ENCODE data around the gene NLRX1.
"Not testable (repeated sequence)": the region's sequence is repeated elsewhere in the genome, so short reads cannot be mapped to it uniquely, and the experiment has no call there.

Gene NLRX1

DNA sequence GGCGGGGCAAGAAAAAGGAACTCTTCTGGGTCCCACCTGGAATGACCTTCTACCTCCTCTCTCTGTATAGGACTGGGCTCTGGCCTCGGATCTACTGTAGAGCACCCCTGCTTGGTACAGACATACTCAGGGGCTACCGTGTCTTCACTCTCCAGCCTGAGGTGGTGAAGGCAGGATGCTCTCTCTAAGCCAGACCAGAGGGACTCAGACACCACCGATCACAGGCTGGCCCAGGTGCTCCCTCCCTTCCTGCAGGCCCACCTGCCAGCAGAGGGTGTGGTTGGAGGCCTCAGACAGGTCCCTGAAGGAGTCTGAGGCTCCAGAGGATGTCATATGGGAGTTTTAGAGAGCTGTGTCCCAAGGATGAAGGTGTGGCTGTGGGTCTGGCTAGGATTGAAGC is 20.9 kb downstream of the NLRX1 start:
- no peaks in the 10 kb centered on the region for H3K9me2 ChIP-seq (replicated peaks; ENCODE audit: insufficient read depth, low read length)
- no peaks in the 10 kb centered on the region for H3F3A ChIP-seq (ENCODE audit: insufficient read depth, low read length)
- no peaks in the 10 kb centered on the region for H3K79me2 ChIP-seq (ENCODE audit: low read length)
- no peak overlapping the region for H3K9ac ChIP-seq (ENCODE audit: low read length)
- no peak for DNase-seq
- H3K4me3 ChIP-seq (ENCODE audit: low read length): no peak overlapping the region
- TF ChIP-seq, protein P1, sequence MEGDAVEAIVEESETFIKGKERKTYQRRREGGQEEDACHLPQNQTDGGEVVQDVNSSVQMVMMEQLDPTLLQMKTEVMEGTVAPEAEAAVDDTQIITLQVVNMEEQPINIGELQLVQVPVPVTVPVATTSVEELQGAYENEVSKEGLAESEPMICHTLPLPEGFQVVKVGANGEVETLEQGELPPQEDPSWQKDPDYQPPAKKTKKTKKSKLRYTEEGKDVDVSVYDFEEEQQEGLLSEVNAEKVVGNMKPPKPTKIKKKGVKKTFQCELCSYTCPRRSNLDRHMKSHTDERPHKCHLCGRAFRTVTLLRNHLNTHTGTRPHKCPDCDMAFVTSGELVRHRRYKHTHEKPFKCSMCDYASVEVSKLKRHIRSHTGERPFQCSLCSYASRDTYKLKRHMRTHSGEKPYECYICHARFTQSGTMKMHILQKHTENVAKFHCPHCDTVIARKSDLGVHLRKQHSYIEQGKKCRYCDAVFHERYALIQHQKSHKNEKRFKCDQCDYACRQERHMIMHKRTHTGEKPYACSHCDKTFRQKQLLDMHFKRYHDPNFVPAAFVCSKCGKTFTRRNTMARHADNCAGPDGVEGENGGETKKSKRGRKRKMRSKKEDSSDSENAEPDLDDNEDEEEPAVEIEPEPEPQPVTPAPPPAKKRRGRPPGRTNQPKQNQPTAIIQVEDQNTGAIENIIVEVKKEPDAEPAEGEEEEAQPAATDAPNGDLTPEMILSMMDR (IDR thresholded peaks at IDR 0.05; ENCODE audit: low read length): no peak
- no peak for TF ChIP-seq EZH2phosphoT487 (IDR thresholded peaks at IDR 0.05; ENCODE audit: low read length)
- TF ChIP-seq EZH2 (optimal IDR thresholded peaks at IDR 0.05; ENCODE audit: low read depth, low read length): no peak
- no peaks in the 10 kb centered on the region for H3K4me1 ChIP-seq (ENCODE audit: low read length)
- H3K4me2 ChIP-seq (ENCODE audit: low read depth, low read length): no peak overlapping the region
- H3K27ac ChIP-seq (ENCODE audit: low read length): no peak overlapping the region
- H4K20me1 ChIP-seq (ENCODE audit: insufficient read depth, low read length): no peaks in the 10 kb centered on the region
- no peaks in the 10 kb centered on the region for H3K36me3 ChIP-seq (replicated peaks; ENCODE audit: insufficient read depth, low read length)
- H3K27me3 ChIP-seq (replicated peaks; ENCODE audit: insufficient read depth, low read length): peaks cover 16% of the 10 kb centered on the region
- H3K9me3 ChIP-seq (replicated peaks; ENCODE audit: insufficient read depth, low read length): no peaks in the 10 kb centered on the region
- H2AFZ ChIP-seq (ENCODE audit: low read length): no peak overlapping the region

DNA sequence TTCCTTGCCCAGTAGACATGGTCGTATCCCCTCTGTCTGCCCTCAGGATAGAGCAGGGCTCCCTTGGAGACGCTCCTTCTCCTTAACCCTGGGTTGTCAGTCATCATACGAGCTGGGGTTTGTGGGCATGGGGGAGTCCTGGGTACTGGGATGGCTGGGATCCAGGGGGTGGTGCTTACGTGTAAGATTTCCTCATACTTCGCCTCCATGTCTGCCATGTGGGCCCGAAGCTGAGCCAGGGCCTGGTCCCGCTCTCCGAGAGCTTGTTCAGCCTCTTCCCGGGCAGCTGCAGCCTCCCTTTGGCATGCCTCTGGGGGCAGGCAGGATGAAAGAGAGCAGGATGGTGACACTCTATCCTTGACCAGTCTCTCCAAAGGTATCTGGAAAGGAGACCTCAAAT is 22.0 kb downstream of the NLRX1 start:
- Histone ChIP-seq H3K9me3 (replicated peaks; ENCODE audit: insufficient read depth, low read length) (no peaks in the 10 kb centered on the region), H3K4me1 (ENCODE audit: low read length) (no peaks in the 10 kb centered on the region), H3K27me3 (replicated peaks; ENCODE audit: insufficient read depth, low read length) (peaks cover 16% of the 10 kb centered on the region), H3K9me2 (replicated peaks; ENCODE audit: insufficient read depth, low read length) (no peaks in the 10 kb centered on the region), H3K4me2 (ENCODE audit: low read depth, low read length) (no peak overlapping the region), H3F3A (ENCODE audit: insufficient read depth, low read length) (no peaks in the 10 kb centered on the region), H3K36me3 (replicated peaks; ENCODE audit: insufficient read depth, low read length) (no peaks in the 10 kb centered on the region), H4K20me1 (ENCODE audit: insufficient read depth, low read length) (no peaks in the 10 kb centered on the region), H2AFZ (ENCODE audit: low read length) (no peak overlapping the region), H3K27ac (ENCODE audit: low read length) (no peak overlapping the region), H3K4me3 (ENCODE audit: low read length) (no peak overlapping the region), H3K9ac (ENCODE audit: low read length) (no peak overlapping the region), H3K79me2 (ENCODE audit: low read length) (no peaks in the 10 kb centered on the region)
- DNase-seq: no peak
- TF ChIP-seq EZH2phosphoT487 (IDR thresholded peaks at IDR 0.05; ENCODE audit: low read length) (no peak), EZH2 (optimal IDR thresholded peaks at IDR 0.05; ENCODE audit: low read depth, low read length) (no peak)
- TF ChIP-seq, protein P1 (IDR thresholded peaks at IDR 0.05; ENCODE audit: low read length): no peak

DNA sequence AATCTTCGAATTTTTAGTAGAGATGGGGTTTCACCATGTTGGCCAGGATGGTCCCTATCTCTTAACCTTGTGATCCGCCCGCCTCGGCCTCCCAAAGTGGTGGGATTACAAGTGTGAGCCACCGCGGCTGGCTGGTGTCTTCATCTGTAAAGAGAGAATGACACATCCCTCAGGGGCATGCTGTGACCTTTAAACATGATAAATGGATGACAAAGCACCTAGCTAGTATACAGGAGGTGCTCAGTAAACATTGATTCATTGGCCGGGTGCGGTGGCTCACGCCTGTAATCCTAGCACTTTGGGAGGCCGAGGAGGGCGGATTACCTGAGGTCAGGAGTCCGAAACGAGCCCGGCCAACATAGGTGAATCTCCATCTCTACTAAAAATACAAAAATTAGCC is 22.7 kb downstream of the NLRX1 start:
- H3F3A ChIP-seq (ENCODE audit: insufficient read depth, low read length); H3K9me2 ChIP-seq (replicated peaks; ENCODE audit: insufficient read depth, low read length); H3K9me3 ChIP-seq (replicated peaks; ENCODE audit: insufficient read depth, low read length); H3K4me3 ChIP-seq (ENCODE audit: low read length); DNase-seq; H3K9ac ChIP-seq (ENCODE audit: low read length); H3K4me2 ChIP-seq (ENCODE audit: low read depth, low read length); H3K27ac ChIP-seq (ENCODE audit: low read length); H3K36me3 ChIP-seq (replicated peaks; ENCODE audit: insufficient read depth, low read length); H3K79me2 ChIP-seq (ENCODE audit: low read length); H2AFZ ChIP-seq (ENCODE audit: low read length); H3K4me1 ChIP-seq (ENCODE audit: low read length); H4K20me1 ChIP-seq (ENCODE audit: insufficient read depth, low read length): not testable (repeated sequence)
- peaks cover 12% of the 10 kb centered on the region for H3K27me3 ChIP-seq (replicated peaks; ENCODE audit: insufficient read depth, low read length)

DNA sequence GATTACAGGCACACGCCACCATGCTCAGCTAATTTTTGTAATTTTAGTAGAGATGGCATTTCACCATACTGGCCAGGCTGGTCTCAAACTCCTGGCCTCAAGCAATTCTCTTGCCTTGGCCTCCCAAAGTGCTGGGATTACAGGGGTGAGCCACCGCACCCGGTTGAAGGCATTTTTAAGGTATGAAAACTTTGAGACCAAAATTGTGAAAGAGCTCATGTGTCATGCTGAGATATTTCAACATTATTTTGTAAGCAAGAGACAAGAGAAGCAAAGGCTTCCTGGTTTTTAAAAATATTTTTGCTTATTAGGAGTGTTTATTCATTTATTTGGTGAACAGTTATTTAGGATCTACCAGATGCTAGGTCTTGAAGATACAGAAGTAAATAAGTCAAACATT is 23.6 kb downstream of the NLRX1 start:
- Histone ChIP-seq H3K27me3 (replicated peaks; ENCODE audit: insufficient read depth, low read length) (peaks cover 6% of the 10 kb centered on the region), H3K4me2 (ENCODE audit: low read depth, low read length) (no peak overlapping the region), H3F3A (ENCODE audit: insufficient read depth, low read length) (no peaks in the 10 kb centered on the region), H3K4me3 (ENCODE audit: low read length) (no peak overlapping the region), H2AFZ (ENCODE audit: low read length) (no peak overlapping the region), H3K9me3 (replicated peaks; ENCODE audit: insufficient read depth, low read length) (no peaks in the 10 kb centered on the region), H3K4me1 (ENCODE audit: low read length) (peaks cover 4% of the 10 kb centered on the region), H4K20me1 (ENCODE audit: insufficient read depth, low read length) (no peaks in the 10 kb centered on the region), H3K9me2 (replicated peaks; ENCODE audit: insufficient read depth, low read length) (no peaks in the 10 kb centered on the region), H3K36me3 (replicated peaks; ENCODE audit: insufficient read depth, low read length) (no peaks in the 10 kb centered on the region), H3K79me2 (ENCODE audit: low read length) (no peaks in the 10 kb centered on the region), H3K9ac (ENCODE audit: low read length) (no peak overlapping the region), H3K27ac (ENCODE audit: low read length) (no peak overlapping the region)
- no peak for DNase-seq
- no peak for TF ChIP-seq EZH2phosphoT487 (IDR thresholded peaks at IDR 0.05; ENCODE audit: low read length)
- TF ChIP-seq, protein P1 (IDR thresholded peaks at IDR 0.05; ENCODE audit: low read length): no peak
- TF ChIP-seq EZH2 (optimal IDR thresholded peaks at IDR 0.05; ENCODE audit: low read depth, low read length): no peak

Data from MM.1S (cell line).